Amniotic epithelial cell (primary cell): ENCODE measurements around the gene UBFD1.
"Not testable (repeated sequence)": the region's sequence is repeated elsewhere in the genome, so short reads cannot be mapped to it uniquely, and the experiment has no call there.

Source experiments
- DNase-seq: peaks from one replicate; pipeline ENCODE4 v3.0.0-alpha.2; 2010; ENCODE audit warnings: low read depth

The UBFD1 gene

GRCh38 chr16:23556881-23557778 is at the start of gene UBFD1, which contains the start of gene EARS2:
Gene UBFD1, plus strand, starts transcription at chr16:23557727. Its CDS starts 16 bp downstream, at chr16:23557743.
Gene EARS2, minus strand, starts transcription at chr16:23557350. Its CDS starts 7 bp downstream, at chr16:23557343.
- peak; percentile 97 for DNase-seq

- DNase-seq: no peak
Observed at GRCh38 chr16:23508589-23509440, 48.7 kb upstream of the UBFD1 start.

- no peak for DNase-seq
Observed at GRCh38 chr16:23509441-23509754, 48.1 kb upstream of the UBFD1 start.

GRCh38 chr16:23509782-23510163 is 47.8 kb upstream of the UBFD1 start:
- DNase-seq: no peak

GRCh38 chr16:23510164-23510914 is 47.2 kb upstream of the UBFD1 start, which contains the start of gene GGA2:
Gene GGA2, minus strand, starts transcription at chr16:23510494. Its CDS starts 83 bp downstream, at chr16:23510411.
- peak; percentile 61 for DNase-seq

GRCh38 chr16:23510915-23511270 is 46.6 kb upstream of the UBFD1 start:
- DNase-seq: not testable (repeated sequence)

GRCh38 chr16:23511731-23512130 is 45.8 kb upstream of the UBFD1 start:
- no peak for DNase-seq

- DNase-seq: no peak
Observed at GRCh38 chr16:23512168-23512695, 45.3 kb upstream of the UBFD1 start.

- DNase-seq: no peak
Observed at GRCh38 chr16:23514381-23515152, 43.0 kb upstream of the UBFD1 start.

GRCh38 chr16:23515881-23516280 is 41.6 kb upstream of the UBFD1 start:
- DNase-seq: no peak

- no peak for DNase-seq
Observed at GRCh38 chr16:23516366-23517137, 41.0 kb upstream of the UBFD1 start.

GRCh38 chr16:23518435-23518891 is 39.1 kb upstream of the UBFD1 start:
- DNase-seq: no peak

GRCh38 chr16:23519282-23519681 is 38.2 kb upstream of the UBFD1 start:
- no peak for DNase-seq

GRCh38 chr16:23520500-23520899 is 37.0 kb upstream of the UBFD1 start:
- no peak for DNase-seq

GRCh38 chr16:23521037-23521743 is 36.3 kb upstream of the UBFD1 start:
- DNase-seq: no peak

GRCh38 chr16:23521965-23522364 is 35.6 kb upstream of the UBFD1 start:
- DNase-seq: no peak

- no peak for DNase-seq
Observed at GRCh38 chr16:23523321-23523720, 34.2 kb upstream of the UBFD1 start.

- no peak for DNase-seq
Observed at GRCh38 chr16:23523876-23524385, 33.6 kb upstream of the UBFD1 start.

GRCh38 chr16:23524886-23525285 is 32.6 kb upstream of the UBFD1 start:
- DNase-seq: no peak
